NCI-H1930 (cell line): ENCODE results near the gene ANKRD62.
"Not testable (repeated sequence)": the region's sequence is repeated elsewhere in the genome, so short reads cannot be mapped to it uniquely, and the experiment has no call there.

Experiments used
- DNase-seq, 2 experiments: peaks; one replicate each; lab custom pipeline; 2025; lab: John Stamatoyannopoulos, UW

Gene ANKRD62

GRCh38 chr18:12099160-12099559, 5.5 kb downstream of the ANKRD62 start:
- DNase-seq: no peak

- no peak for DNase-seq
These were observed 7.6 kb downstream of the ANKRD62 start for GRCh38 chr18:12101266-12101665.

- DNase-seq: no peak
These were observed 8.6 kb downstream of the ANKRD62 start for GRCh38 chr18:12102136-12102842.

- no peak for DNase-seq
These were observed 12.8 kb downstream of the ANKRD62 start for GRCh38 chr18:12106471-12106870.

GRCh38 chr18:12109836-12110235, 16.2 kb downstream of the ANKRD62 start:
- DNase-seq: no peak

- DNase-seq: no peak
These were observed 20.5 kb downstream of the ANKRD62 start for GRCh38 chr18:12113999-12114646.

GRCh38 chr18:12119358-12119757, 25.7 kb downstream of the ANKRD62 start:
- no peak for DNase-seq

- DNase-seq: no peak
These were observed 27.8 kb downstream of the ANKRD62 start for GRCh38 chr18:12121175-12122042.

GRCh38 chr18:12122043-12122389, 28.4 kb downstream of the ANKRD62 start:
- DNase-seq: not testable (repeated sequence)

- not testable (repeated sequence) for DNase-seq
These were observed 34.0 kb downstream of the ANKRD62 start for GRCh38 chr18:12127647-12128046.

- not testable (repeated sequence) for DNase-seq
These were observed 45.2 kb downstream of the ANKRD62 start for GRCh38 chr18:12138831-12139230.

- DNase-seq: not testable (repeated sequence)
These were observed 47.2 kb downstream of the ANKRD62 start for GRCh38 chr18:12140866-12141265.

- DNase-seq: not testable (repeated sequence)
These were observed 48.1 kb downstream of the ANKRD62 start for GRCh38 chr18:12141778-12142177.

GRCh38 chr18:12149431-12149830, 55.8 kb downstream of the ANKRD62 start:
- DNase-seq: not testable (repeated sequence)

GRCh38 chr18:12154361-12154760, 60.7 kb downstream of the ANKRD62 start:
- no peak for DNase-seq

- DNase-seq: no peak
These were observed 62.4 kb downstream of the ANKRD62 start for GRCh38 chr18:12155996-12156395.

GRCh38 chr18:12159446-12159845, 65.8 kb downstream of the ANKRD62 start:
- DNase-seq: no peak

- DNase-seq: no peak
These were observed 69.1 kb downstream of the ANKRD62 start for GRCh38 chr18:12162786-12163185.

GRCh38 chr18:12165038-12165768, 71.6 kb downstream of the ANKRD62 start:
- no peak for DNase-seq
